Mononuclear cell (primary cell): ENCODE data around the gene RASGEF1B. TPM values are rescaled to one million over a fixed set of nuclear protein-coding genes. Genes with fewer than 3 reads are reported as not detected.
"Not testable (repeated sequence)": the region's sequence is repeated elsewhere in the genome, so short reads cannot be mapped to it uniquely, and the experiment has no call there.

ENCODE experiments used
- H3K27me3 ChIP-seq: 2 replicates; pipeline ENCODE4 v1.6.0; 2011; ENCODE audit warnings: low read length, control low read depth; ENCODE audit not compliant: insufficient read depth
- H3K4me1 ChIP-seq: 2 replicates; pipeline ENCODE4 v1.5.1; 2011; ENCODE audit warnings: mild to moderate bottlenecking, low read length, control low read depth; ENCODE audit not compliant: insufficient read depth
- H3K4me3 ChIP-seq: 2 replicates; pipeline ENCODE4 v1.5.1; 2011; ENCODE audit warnings: mild to moderate bottlenecking, low read length, moderate library complexity
- H3K9me3 ChIP-seq: 2 replicates; pipeline ENCODE4 v1.5.1; 2011; ENCODE audit warnings: low read depth, mild to moderate bottlenecking, control low read depth, low read length
- total RNA-seq: library from RNA; depleted of rRNA; stranded (reverse); fragments of >200 nt; gene quantifications from one replicate; pipeline ENCODE4 v1.2.3, GENCODE V29; 2012

The RASGEF1B gene
- total RNA-seq, 1 donor, result 270 TPM

- Histone ChIP-seq H3K4me1 (no peaks in the 10 kb centered on the region), H3K27me3 (no peaks in the 10 kb centered on the region), H3K4me3 (no peak overlapping the region), H3K9me3 (no peaks in the 10 kb centered on the region)
Measured at GRCh38 chr4:81412946-81413495, 58.7 kb downstream of the RASGEF1B start.

- H3K4me3 ChIP-seq, result no peak overlapping the region
- no peaks in the 10 kb centered on the region for H3K4me1 ChIP-seq
- H3K27me3 ChIP-seq, result no peaks in the 10 kb centered on the region
- H3K9me3 ChIP-seq, result no peaks in the 10 kb centered on the region
Measured at GRCh38 chr4:81410680-81411079, 61.0 kb downstream of the RASGEF1B start.

- Histone ChIP-seq H3K4me1 (no peaks in the 10 kb centered on the region), H3K4me3 (no peak overlapping the region), H3K27me3 (no peaks in the 10 kb centered on the region), H3K9me3 (no peaks in the 10 kb centered on the region)
Measured at GRCh38 chr4:81409836-81410235, 61.9 kb downstream of the RASGEF1B start.

- no peak overlapping the region for H3K4me3 ChIP-seq
- no peaks in the 10 kb centered on the region for H3K4me1 ChIP-seq
- H3K27me3 ChIP-seq, result no peaks in the 10 kb centered on the region
- H3K9me3 ChIP-seq, result no peaks in the 10 kb centered on the region
Measured at GRCh38 chr4:81408341-81408740, 63.4 kb downstream of the RASGEF1B start.

- H3K27me3 ChIP-seq, result no peaks in the 10 kb centered on the region
- no peaks in the 10 kb centered on the region for H3K9me3 ChIP-seq
- H3K4me3 ChIP-seq, result no peak overlapping the region
- H3K4me1 ChIP-seq, result no peaks in the 10 kb centered on the region
Measured at GRCh38 chr4:81407726-81408125, 64.0 kb downstream of the RASGEF1B start.

- H3K27me3 ChIP-seq, H3K4me3 ChIP-seq, H3K4me1 ChIP-seq, H3K9me3 ChIP-seq: not testable (repeated sequence)
Measured at GRCh38 chr4:81406481-81406880, 65.2 kb downstream of the RASGEF1B start.

GRCh38 chr4:81405900-81406401 lies 65.8 kb downstream of the RASGEF1B start:
- H3K9me3 ChIP-seq, result no peaks in the 10 kb centered on the region
- H3K27me3 ChIP-seq, result no peaks in the 10 kb centered on the region
- H3K4me3 ChIP-seq, result no peak overlapping the region
- no peaks in the 10 kb centered on the region for H3K4me1 ChIP-seq

GRCh38 chr4:81404741-81405140 lies 67.0 kb downstream of the RASGEF1B start:
- Histone ChIP-seq H3K27me3 (no peaks in the 10 kb centered on the region), H3K4me1 (no peaks in the 10 kb centered on the region), H3K9me3 (no peaks in the 10 kb centered on the region), H3K4me3 (no peak overlapping the region)

- Histone ChIP-seq H3K27me3 (no peaks in the 10 kb centered on the region), H3K9me3 (no peaks in the 10 kb centered on the region), H3K4me3 (no peak overlapping the region), H3K4me1 (no peaks in the 10 kb centered on the region)
Measured at GRCh38 chr4:81404294-81404693, 67.4 kb downstream of the RASGEF1B start.

GRCh38 chr4:81399306-81400086 lies 72.2 kb downstream of the RASGEF1B start:
- Histone ChIP-seq H3K9me3 (no peaks in the 10 kb centered on the region), H3K4me3 (no peak overlapping the region), H3K27me3 (no peaks in the 10 kb centered on the region), H3K4me1 (no peaks in the 10 kb centered on the region)

- Histone ChIP-seq H3K27me3 (no peaks in the 10 kb centered on the region), H3K4me1 (no peaks in the 10 kb centered on the region), H3K4me3 (no peak overlapping the region)
Measured at GRCh38 chr4:81398379-81398778, 73.3 kb downstream of the RASGEF1B start.

GRCh38 chr4:81397635-81398034 lies 74.1 kb downstream of the RASGEF1B start:
- Histone ChIP-seq H3K4me1 (no peaks in the 10 kb centered on the region), H3K9me3 (no peaks in the 10 kb centered on the region), H3K4me3 (no peak overlapping the region), H3K27me3 (no peaks in the 10 kb centered on the region)

More at GRCh38 chr4:81398379-81398778, 73.3 kb downstream of the RASGEF1B start:
- H3K9me3 ChIP-seq, result no peaks in the 10 kb centered on the region

GRCh38 chr4:81395239-81395638 lies 76.5 kb downstream of the RASGEF1B start:
- Histone ChIP-seq H3K4me1 (no peaks in the 10 kb centered on the region), H3K27me3 (no peaks in the 10 kb centered on the region), H3K9me3 (no peaks in the 10 kb centered on the region), H3K4me3 (no peak overlapping the region)

GRCh38 chr4:81392164-81392563 lies 79.5 kb downstream of the RASGEF1B start:
- Histone ChIP-seq H3K9me3 (no peaks in the 10 kb centered on the region), H3K4me3 (no peak overlapping the region), H3K4me1 (no peaks in the 10 kb centered on the region), H3K27me3 (no peaks in the 10 kb centered on the region)

- Histone ChIP-seq H3K4me3 (no peak overlapping the region), H3K4me1 (no peaks in the 10 kb centered on the region), H3K27me3 (no peaks in the 10 kb centered on the region), H3K9me3 (no peaks in the 10 kb centered on the region)
Measured at GRCh38 chr4:81389720-81390119, 82.0 kb downstream of the RASGEF1B start.

- Histone ChIP-seq H3K9me3 (no peaks in the 10 kb centered on the region), H3K27me3 (peaks cover 8% of the 10 kb centered on the region), H3K4me1 (no peaks in the 10 kb centered on the region), H3K4me3 (no peak overlapping the region)
Measured at GRCh38 chr4:81380437-81380836, 91.3 kb downstream of the RASGEF1B start.
